Dermis blood vessel endothelial cell (primary cell): Measurements from ENCODE around the gene ARSA. TPM values are rescaled to one million over a fixed set of nuclear protein-coding genes. Genes with fewer than 3 reads are reported as not detected.
"Not testable (repeated sequence)": the region's sequence is repeated elsewhere in the genome, so short reads cannot be mapped to it uniquely, and the experiment has no call there.

Source experiments
- DNase-seq: peaks from one replicate; pipeline ENCODE4 v3.0.0; 2010
- total RNA-seq: library from RNA; depleted of rRNA; stranded (reverse); fragments of >200 nt; gene quantifications from 2 replicates; pipeline ENCODE4 v1.2.3, GENCODE V29; 2014

ARSA gene
- 24.0 and 30.6 TPM in 2 replicates for total RNA-seq

DNA sequence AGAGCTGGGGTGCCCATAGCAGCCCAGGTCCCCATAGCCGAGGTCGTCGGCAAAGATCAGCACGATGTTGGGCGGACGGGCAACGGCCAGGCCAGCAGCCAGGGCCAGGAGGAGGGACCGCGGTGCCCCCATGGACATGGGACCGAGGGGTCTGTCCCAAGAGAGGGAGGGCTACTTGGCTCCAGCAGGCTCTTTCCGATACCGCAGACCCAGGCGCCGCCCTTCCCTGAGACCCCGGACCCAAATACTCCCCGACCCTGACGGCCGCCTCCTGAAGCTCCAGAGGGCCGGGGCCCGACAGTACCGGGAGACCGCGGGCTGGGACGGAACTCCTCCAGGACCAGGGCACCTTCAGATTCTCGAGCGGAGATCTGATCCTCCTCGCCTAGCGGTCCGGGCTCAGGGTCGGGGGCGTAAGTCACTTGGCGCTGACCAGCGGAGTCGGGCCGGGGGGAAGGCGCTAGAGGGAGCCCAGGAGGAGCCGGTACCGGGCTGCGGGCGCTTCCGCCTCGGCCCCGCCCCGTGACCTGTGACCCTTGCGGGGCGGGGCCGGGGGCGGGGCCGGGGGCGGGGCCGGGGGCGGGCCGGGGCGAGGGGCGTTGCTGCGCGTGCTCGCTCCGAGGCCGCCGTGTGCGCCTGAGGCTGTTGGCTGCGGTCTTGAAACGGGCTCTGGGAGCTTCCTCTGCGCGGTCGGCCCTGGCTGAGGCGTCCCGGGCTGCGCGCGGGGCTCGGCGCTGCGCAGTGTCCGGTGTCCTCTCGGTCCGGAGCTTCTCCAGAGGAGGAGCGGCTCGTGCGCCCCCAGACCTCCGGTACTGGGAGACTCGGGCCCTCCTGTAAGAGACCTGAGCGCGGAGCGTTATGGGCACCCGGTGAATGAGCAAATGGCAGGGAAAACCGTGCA is at the start of gene ARSA:
TSS of gene ARSA (minus strand) at position 511 of the 901 bp plus-strand sequence. CDS start at position 138, 373 bp downstream.
- DNase-seq = peak; percentile 90

DNA sequence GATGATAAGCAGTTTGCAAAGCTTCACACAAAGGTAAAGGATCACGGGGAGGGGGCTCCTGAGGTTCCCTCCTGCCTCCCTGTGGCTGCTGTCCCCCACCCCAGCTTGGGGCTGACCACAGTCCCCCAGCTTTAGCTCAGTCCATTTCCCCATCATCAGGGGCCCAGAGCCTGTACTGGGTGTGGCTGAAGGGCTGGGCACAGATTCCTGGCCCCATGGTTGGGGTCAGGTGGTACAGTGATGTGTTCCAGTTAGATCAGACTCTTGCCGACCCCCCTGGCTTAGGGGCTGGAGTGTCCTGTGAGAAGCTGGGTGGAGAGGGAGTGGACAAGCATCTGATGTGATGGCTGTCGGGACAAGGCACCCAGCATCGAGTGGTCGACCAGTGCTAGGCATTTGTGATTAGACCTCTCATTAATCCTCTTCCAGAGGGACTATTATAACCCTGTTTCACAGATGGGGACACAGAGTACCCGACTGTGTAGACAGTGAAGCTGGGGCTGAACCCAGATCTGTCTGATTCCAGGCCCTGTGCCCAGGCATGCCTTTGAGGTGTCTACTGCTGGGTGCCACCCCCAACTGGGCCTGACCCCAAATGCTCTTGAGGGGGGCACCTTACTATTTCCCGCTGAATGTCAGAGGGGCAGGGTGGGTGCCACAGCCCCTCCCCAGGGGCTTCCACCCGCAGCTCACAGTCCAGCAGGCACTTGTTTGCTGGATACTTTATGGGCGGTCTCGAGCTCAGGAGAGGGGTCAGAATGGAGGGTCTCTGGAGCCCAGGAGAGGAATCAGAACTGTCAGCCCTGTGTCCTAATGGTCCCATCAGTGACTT is 48.9 kb upstream of the ARSA start:
- DNase-seq = no peak

GRCh38 chr22:50676180-50676636 is 48.3 kb upstream of the ARSA start:
- DNase-seq = peak; percentile 37

DNA sequence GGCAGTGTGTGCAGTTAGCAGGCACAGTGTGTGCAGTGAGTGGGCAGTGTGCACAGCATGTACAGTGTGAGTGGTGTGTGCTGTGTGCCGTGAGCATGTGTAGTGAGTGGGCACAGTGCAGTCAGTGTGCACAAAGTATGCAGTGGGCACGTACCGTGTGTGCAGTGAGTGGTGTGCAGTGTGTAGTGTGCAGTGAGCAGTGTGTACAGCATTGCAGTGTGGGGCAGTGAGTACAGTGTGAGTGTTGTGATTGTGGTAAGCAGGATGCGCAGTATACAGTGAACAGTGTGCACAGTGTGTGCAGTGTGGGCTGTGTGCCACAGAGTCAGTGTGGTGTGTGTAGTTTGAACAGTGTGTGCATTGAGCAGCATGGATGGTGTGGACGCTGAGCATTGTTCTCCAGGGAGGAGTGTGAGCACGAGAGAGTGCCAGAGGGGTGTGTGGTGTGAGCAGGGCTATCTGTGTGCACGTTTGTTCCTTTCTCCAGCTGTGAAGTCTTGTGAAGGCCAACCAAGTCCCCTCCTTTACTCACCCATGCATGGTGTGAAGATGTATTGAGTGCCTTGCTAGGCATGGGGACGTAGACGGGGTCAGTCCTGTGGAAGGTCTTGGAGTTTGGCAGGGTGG is 47.7 kb upstream of the ARSA start:
- peak; percentile 35 for DNase-seq

DNA sequence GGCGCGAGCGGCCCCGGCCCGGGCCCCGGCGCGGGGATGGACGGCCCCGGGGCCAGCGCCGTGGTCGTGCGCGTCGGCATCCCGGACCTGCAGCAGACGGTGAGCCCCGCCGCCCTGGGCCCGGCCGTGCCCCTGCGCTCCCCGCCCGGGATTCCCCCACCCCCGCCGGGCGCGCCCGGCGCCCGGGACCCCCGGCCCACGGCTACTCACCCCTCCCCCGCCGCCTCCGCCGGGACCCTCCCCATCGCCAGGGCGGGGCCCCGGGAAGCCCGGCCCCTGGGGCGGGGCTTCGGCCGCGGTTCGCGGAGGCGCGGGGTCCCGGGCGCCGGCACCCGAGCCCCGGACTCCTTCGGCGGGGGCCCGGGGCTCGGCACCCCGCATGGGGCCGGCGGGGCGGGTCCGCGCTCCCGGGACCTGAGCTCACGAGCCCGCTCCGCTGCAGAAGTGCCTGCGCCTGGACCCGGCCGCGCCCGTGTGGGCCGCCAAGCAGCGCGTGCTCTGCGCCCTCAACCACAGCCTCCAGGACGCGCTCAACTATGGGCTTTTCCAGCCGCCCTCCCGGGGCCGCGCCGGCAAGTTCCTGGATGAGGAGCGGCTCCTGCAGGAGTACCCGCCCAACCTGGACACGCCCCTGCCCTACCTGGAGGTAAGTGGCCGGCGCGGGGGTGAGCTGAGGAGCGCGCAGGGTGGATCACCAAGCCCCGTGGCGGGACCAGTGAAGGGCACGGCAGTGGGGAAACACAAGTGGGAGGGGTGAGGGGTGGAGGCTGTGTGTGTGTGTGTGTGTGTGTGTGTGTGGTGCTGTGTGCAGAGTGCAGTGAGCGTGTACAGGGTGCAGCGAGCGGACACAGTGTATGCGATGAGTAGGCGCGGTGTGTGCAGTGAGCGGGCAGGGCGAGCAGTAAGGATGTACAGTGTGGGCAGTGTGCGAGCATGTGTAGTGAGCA is 46.9 kb upstream of the ARSA start:
- DNase-seq = peak; percentile 42

GRCh38 chr22:50674130-50674500 is 46.2 kb upstream of the ARSA start:
- DNase-seq = no peak

DNA sequence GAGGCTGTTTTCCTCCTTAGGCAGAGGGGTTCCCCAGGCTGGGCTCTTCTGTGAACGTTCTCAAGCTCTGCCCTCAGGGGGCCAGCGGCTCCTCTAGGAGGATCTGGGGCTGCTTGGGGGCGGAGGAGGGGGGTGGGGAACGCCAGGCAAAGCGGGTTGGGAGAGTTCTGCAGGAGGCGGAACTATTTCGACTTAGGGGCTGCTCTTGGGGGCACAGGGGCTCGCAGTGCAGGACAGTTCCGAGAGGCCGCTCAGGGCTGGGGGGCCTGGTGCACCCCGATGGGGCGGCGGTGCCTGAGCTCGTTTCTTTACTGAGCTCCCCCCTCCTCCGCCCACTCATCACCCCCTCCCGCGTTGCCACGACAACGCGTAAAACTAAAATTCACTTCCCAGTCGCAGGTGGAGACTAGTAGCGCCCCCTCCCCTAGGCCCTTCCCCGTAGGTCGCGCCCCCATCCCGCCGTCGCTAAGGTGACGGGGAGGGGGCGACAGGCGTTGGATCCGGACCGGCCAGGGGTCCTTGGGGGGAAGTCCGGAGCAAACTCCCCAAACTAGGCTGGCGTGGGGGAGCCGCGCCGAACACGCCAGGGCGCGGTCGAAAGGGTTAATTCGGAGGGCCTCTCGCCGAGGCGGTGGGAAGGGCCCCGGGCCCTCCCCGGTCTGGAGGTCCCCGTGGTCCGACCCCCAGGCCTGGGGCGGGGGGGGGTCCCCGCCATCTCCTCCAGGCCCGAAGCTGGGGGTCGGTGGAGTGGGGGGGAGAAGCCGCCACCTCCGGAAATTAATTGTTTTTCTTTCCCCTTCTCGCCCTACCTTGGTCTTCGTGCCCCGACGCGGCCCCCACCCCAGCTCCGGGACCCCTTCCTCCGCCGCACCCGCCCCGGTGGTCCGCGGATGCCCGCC is 45.5 kb upstream of the ARSA start:
- DNase-seq = peak; percentile 68

DNA sequence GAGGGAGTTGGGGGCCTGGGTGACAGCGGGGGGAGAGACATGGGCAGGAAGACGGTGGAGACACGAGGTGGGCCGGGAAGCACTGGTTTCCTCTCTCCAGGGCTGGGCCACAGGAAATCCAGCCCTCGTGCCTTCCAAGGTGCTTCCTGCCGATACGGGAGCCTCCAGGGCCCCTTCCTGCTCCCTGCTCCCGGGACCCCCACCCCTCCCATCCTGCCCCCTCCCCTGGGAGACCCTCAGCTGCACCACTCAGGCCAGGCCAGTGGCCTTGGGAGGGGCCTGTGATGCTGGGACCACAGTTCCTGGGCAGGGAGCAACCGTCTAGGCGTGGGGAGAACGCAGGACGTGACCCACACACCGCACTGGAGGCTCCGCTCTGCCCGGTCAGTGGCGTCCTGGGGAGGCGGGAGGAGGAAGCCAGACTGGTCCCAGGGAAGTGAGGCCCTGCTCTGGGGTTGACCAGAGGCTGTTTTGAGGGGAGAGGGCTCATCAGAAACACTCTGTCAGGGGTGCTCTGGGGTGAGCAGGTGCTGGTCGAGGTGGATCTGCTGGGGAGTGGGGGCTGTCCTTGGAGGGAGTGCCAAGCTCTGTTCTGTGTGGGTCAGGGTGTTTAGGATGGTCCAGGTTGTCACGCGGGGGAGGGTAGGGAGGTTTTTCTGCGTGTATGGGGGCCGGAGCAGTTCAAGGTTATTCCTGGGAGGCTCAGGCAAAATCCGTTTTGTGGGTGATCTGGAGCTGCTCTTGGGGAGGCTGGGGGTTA is 44.7 kb upstream of the ARSA start, which contains the start of gene SHANK3:
TSS of gene SHANK3 (plus strand) at position 353 of the 760 bp plus-strand sequence.
- peak; percentile 95 for DNase-seq

DNA sequence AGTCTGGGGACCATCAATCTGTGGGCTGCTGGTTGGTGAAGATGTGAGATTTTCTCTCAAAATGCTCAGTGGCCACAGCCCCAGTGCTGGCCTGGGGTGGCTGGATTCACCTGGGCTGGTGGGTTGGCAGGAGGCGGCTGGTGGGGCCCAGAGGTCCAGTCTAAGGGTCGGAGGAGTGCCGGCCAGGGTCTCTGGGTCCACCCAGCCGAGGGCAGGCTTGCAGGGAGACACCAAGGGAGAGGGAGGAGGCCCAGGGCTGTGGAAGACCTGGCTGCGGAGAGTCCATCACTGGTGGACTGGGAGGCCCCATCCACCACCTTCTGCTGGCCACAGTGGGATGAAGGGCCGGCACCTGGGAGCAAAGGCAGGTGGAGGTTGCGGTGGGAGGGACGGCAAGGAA is 44.1 kb upstream of the ARSA start:
- no peak for DNase-seq

DNA sequence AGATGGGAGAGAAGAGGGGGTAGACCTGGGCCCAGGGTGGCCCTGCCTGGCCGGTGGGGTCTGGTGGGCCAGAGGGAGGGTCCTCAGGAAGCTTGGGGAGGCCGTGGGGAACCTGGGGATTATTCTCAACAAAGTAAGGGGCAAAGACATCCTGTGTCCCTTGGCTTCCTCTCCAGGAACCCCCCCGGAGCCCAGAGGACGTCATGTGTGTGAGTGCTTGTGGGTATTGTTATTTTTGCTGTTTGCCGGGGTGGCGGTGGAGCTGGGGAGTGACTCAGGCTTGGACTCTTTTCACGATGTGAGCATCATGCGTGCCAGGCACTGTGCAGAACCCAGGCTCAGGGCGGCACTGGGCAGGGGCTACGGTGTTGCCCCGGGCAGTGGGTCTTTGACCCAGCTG is 43.7 kb upstream of the ARSA start:
- peak; percentile 62 for DNase-seq

- DNase-seq = no peak
Observed at GRCh38 chr22:50670914-50671538, 43.1 kb upstream of the ARSA start.

DNA sequence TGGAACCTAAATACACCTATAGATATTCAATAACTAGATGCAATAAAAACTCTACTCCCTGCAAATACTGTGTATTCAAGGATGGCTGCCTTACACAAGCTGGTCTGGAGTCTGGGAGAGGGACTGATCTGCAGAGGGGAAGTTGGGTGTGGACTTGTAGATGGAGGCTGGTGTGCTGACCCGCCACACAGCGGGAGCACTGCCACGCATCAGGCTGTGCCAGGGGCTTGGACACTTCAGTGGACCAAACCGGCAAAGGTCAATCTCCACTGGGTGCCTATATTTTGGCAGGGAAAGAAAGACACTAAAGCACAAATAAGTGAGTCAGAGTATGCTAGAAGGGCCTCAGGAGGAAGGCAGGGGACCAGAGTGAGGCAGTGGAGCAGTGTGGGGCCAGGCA is 42.6 kb upstream of the ARSA start:
- peak; percentile 36 for DNase-seq

DNA sequence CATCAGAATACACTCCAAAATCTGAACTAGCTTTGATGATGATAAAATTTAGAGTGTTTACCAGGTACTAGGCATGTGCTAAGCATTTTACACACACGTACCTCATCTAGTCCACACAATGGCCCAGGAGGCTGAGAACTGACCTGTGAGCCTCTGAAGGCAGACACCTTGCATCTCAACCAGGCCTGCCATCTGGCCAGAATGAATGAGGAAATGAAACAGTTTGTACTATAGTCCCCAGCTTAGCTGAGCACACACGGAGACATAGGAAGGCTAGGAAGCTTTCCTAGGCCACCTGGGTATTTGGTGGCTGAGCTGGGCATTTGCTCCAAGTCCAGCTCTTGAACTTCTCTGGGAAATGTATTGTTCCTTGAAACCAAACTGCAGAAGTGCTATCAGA is 37.8 kb upstream of the ARSA start:
- no peak for DNase-seq

DNA sequence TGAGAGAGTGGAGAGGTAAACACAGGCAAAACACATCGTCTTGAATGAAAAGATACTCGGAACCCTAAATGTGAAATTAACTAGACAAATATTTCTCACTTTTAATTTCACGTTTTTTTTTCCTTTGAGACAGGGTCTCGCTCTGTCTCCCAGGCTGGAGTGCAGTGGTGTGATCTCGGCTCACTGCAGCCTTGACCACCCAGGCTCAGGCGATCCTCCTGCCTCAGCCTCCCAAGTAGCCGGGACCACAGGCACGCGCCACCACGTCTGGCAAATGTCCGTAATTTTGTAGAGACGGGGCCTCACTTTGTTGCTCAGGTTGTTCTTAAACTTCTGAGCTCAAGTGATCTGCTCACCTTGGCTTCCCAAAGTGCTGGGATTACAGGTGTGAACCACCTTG is 37.3 kb upstream of the ARSA start:
- DNase-seq = no peak

DNA sequence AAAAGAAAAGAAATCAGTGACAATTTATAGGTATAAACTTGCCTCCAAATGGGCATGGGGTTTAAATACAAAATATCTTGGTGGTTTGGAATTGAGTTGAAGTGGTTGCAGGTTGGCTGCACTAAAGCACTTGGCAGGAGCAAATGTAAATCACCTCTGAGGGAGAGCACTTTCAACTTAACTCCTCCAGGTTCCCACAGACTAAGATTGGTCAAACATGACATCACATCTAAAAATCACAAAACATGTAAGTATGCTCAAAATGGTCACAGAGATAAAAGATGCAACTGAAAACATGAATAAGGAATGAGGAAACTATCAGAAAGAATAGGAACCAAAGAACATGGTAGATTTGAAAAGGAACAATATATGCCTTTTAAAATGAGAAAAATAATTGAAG is 32.4 kb upstream of the ARSA start:
- DNase-seq = no peak

- DNase-seq = not testable (repeated sequence)
Observed at GRCh38 chr22:50659711-50660110, 31.8 kb upstream of the ARSA start.

GRCh38 chr22:50657925-50658324 is 30.0 kb upstream of the ARSA start:
- peak; percentile 55 for DNase-seq

DNA sequence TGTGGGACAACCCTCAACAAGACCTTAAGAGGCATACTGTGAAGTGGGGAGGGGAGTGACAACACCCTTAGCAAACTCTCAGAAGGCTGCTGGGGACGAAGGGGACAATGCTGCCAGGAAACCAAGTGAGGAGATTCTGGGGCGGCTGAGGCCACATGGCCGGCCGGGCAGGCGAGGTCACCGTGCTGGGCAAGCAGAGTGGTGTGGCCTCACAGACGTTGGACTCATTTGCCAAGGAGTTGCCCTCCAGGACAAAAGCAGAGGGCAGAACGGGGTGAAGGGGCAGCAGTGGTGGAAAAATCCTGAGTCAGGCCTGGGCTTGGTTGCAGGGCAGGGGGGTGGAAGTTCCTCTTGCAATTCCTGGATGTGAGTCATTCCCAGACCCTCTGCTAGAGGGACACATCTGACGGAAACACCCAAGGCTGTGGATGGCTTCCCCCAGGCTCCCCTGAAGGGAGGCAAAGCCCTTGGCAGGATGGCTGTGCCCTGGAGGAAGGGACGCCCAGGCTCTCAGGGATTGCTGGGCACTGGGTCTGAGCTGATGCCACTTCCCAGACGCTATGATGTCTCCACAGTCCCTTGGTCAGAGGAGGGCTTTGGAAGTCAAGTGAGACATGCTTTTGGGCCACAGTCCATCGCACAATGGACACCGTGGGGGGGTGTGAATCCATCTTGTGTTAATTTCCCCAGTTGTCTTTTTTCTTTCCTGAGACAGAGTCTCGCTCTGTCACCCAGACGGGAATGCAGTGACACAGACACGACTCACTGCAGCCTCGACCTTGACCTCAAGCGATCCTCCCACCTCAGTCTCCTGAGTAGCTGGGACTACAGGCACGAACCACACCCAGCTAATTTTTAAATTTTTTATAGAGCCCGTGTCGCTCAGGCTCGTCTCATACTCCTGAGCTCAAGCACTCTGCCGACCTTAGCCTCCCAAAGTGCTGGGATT is 28.4 kb upstream of the ARSA start:
- peak; percentile 96 for DNase-seq
